ENCODE measurements around the gene ASIC2.

Gene ASIC2

GRCh38 chr17:33310296-33310695, 17.2 kb upstream of the ASIC2 start:
- no peak for DNase-seq (ENCODE audit: extremely low spot score)
- POLR2A ChIA-PET, result no interaction called here
- CTCF ChIA-PET, result no interaction called here
- no peak for TF ChIP-seq PKNOX1 (IDR thresholded peaks at IDR 0.05)

GRCh38 chr17:33303254-33303653, 10.2 kb upstream of the ASIC2 start:
- CTCF ChIA-PET, result no interaction called here
- POLR2A ChIA-PET, result no interaction called here
- DNase-seq (ENCODE audit: extremely low spot score), result no peak
- TF ChIP-seq PKNOX1 (IDR thresholded peaks at IDR 0.05) (no peak), CTBP1 (IDR thresholded peaks at IDR 0.05; ENCODE audit: borderline replicate concordance) (no peak), SP1 (IDR thresholded peaks at IDR 0.05) (no peak), ELF4 (IDR thresholded peaks at IDR 0.05) (no peak), TARDBP (IDR thresholded peaks at IDR 0.05) (no peak), SUZ12 (IDR thresholded peaks at IDR 0.05) (no peak), FOXA1 (IDR thresholded peaks at IDR 0.05) (no peak), ZNF384 (IDR thresholded peaks at IDR 0.05) (no peak), HDGF (IDR thresholded peaks at IDR 0.05; ENCODE audit: borderline replicate concordance) (no peak), NFRKB (IDR thresholded peaks at IDR 0.05) (no peak), FOXM1 (IDR thresholded peaks at IDR 0.05; ENCODE audit: borderline replicate concordance) (no peak), LEF1 (IDR thresholded peaks at IDR 0.05; ENCODE audit: borderline replicate concordance) (no peak), L3MBTL2 (conservative IDR thresholded peaks at IDR 0.05) (no peak), ARNT (IDR thresholded peaks at IDR 0.05) (no peak), FOXK2 (IDR thresholded peaks at IDR 0.05) (no peak), BHLHE40 (IDR thresholded peaks at IDR 0.05; ENCODE audit: borderline replicate concordance) (no peak)

GRCh38 chr17:33302394-33302793, 9.3 kb upstream of the ASIC2 start:
- POLR2A ChIA-PET, result no interaction called here
- CTCF ChIA-PET, result no interaction called here
- no peak for TF ChIP-seq L3MBTL2 (conservative IDR thresholded peaks at IDR 0.05)
- no peak for TF ChIP-seq LEF1 (IDR thresholded peaks at IDR 0.05; ENCODE audit: borderline replicate concordance)
- TF ChIP-seq NFRKB (IDR thresholded peaks at IDR 0.05), result no peak
- no peak for TF ChIP-seq CTBP1 (IDR thresholded peaks at IDR 0.05; ENCODE audit: borderline replicate concordance)
- no peak for TF ChIP-seq TARDBP (IDR thresholded peaks at IDR 0.05)
- no peak for TF ChIP-seq ZNF384 (IDR thresholded peaks at IDR 0.05)
- no peak for TF ChIP-seq HDGF (IDR thresholded peaks at IDR 0.05; ENCODE audit: borderline replicate concordance)
- no peak for TF ChIP-seq BHLHE40 (IDR thresholded peaks at IDR 0.05; ENCODE audit: borderline replicate concordance)
- TF ChIP-seq ELF4 (IDR thresholded peaks at IDR 0.05), result no peak
- no peak for TF ChIP-seq SUZ12 (IDR thresholded peaks at IDR 0.05)
- no peak for TF ChIP-seq FOXA1 (IDR thresholded peaks at IDR 0.05)
- TF ChIP-seq ARNT (IDR thresholded peaks at IDR 0.05), result no peak
- no peak for TF ChIP-seq FOXK2 (IDR thresholded peaks at IDR 0.05)
- TF ChIP-seq SP1 (IDR thresholded peaks at IDR 0.05), result no peak
- no peak for TF ChIP-seq FOXM1 (IDR thresholded peaks at IDR 0.05; ENCODE audit: borderline replicate concordance)
- TF ChIP-seq PKNOX1 (IDR thresholded peaks at IDR 0.05), result no peak
- no peak for DNase-seq (ENCODE audit: extremely low spot score)

GRCh38 chr17:33300241-33300640, 7.1 kb upstream of the ASIC2 start:
- ChIA-PET POLR2A (no interaction called here), CTCF (interaction anchor here (0.7 kb wide), 1 partner anchor 184 kb away, joined by 4 read pairs; no protein-coding TSS in a partner anchor)
- no peak for TF ChIP-seq SP1 (IDR thresholded peaks at IDR 0.05)
- no peak for TF ChIP-seq PKNOX1 (IDR thresholded peaks at IDR 0.05)
- DNase-seq (ENCODE audit: extremely low spot score), result no peak

GRCh38 chr17:33299115-33299514, 6.0 kb upstream of the ASIC2 start:
- TF ChIP-seq TARDBP (IDR thresholded peaks at IDR 0.05), result no peak
- no peak for TF ChIP-seq BHLHE40 (IDR thresholded peaks at IDR 0.05; ENCODE audit: borderline replicate concordance)
- no peak for TF ChIP-seq HDGF (IDR thresholded peaks at IDR 0.05; ENCODE audit: borderline replicate concordance)
- no peak for TF ChIP-seq NFRKB (IDR thresholded peaks at IDR 0.05)
- TF ChIP-seq FOXM1 (IDR thresholded peaks at IDR 0.05; ENCODE audit: borderline replicate concordance), result no peak
- TF ChIP-seq PKNOX1 (IDR thresholded peaks at IDR 0.05), result no peak
- TF ChIP-seq L3MBTL2 (conservative IDR thresholded peaks at IDR 0.05), result no peak
- no peak for TF ChIP-seq LEF1 (IDR thresholded peaks at IDR 0.05; ENCODE audit: borderline replicate concordance)
- TF ChIP-seq FOXK2 (IDR thresholded peaks at IDR 0.05), result no peak
- TF ChIP-seq ARNT (IDR thresholded peaks at IDR 0.05), result no peak
- TF ChIP-seq SUZ12 (IDR thresholded peaks at IDR 0.05), result no peak
- TF ChIP-seq ZNF384 (IDR thresholded peaks at IDR 0.05), result no peak
- no peak for TF ChIP-seq SP1 (IDR thresholded peaks at IDR 0.05)
- no peak for TF ChIP-seq CTBP1 (IDR thresholded peaks at IDR 0.05; ENCODE audit: borderline replicate concordance)
- no peak for TF ChIP-seq ELF4 (IDR thresholded peaks at IDR 0.05)
- TF ChIP-seq FOXA1 (IDR thresholded peaks at IDR 0.05), result no peak
- ChIA-PET CTCF (no interaction called here), POLR2A (no interaction called here)
- no peak for DNase-seq (ENCODE audit: extremely low spot score)

- no peak for TF ChIP-seq ELF4 (IDR thresholded peaks at IDR 0.05)
- no peak for TF ChIP-seq FOXM1 (IDR thresholded peaks at IDR 0.05; ENCODE audit: borderline replicate concordance)
- TF ChIP-seq L3MBTL2 (conservative IDR thresholded peaks at IDR 0.05), result no peak
- no peak for TF ChIP-seq HDGF (IDR thresholded peaks at IDR 0.05; ENCODE audit: borderline replicate concordance)
- TF ChIP-seq FOXK2 (IDR thresholded peaks at IDR 0.05), result no peak
- TF ChIP-seq ARNT (IDR thresholded peaks at IDR 0.05), result no peak
- ChIA-PET POLR2A (no interaction called here), CTCF (interaction anchor here (0.7 kb wide), 1 partner anchor 328 kb away, joined by 4 read pairs; no protein-coding TSS in a partner anchor)
- DNase-seq (ENCODE audit: extremely low spot score), result no peak
These were observed 4.5 kb upstream of the ASIC2 start for GRCh38 chr17:33297643-33298042.

Measured in HEK293T (cell line).